Stimulated activated CD4-positive, alpha-beta T cell treated with anti-CD3 and anti-CD28 coated beads, TNF-alpha, amount 100 ng/mL, for 24 hours (primary cell): Measurements from ENCODE around the gene SLC4A8.

Source experiments
- DNase-seq, 3 experiments: peaks; one replicate each; pipeline ENCODE4 v3.0.0-alpha.2; 2020; ENCODE audit warnings: low read depth in 3 of 3

Gene SLC4A8

GRCh38 chr12:51424662-51425539, at the start of gene SLC4A8:
SLC4A8 (plus strand) TSS chr12:51424831; CDS start chr12:51424988, 157 bp downstream.
- DNase-seq: peak; percentile 49 to 82 (median 53)

- DNase-seq: no peak
Observed at GRCh38 chr12:51374856-51375255, 49.8 kb upstream of the SLC4A8 start.

- no peak for DNase-seq
Observed at GRCh38 chr12:51377099-51377984, 47.3 kb upstream of the SLC4A8 start.

- DNase-seq: no peak
Observed at GRCh38 chr12:51378749-51379148, 45.9 kb upstream of the SLC4A8 start.

- DNase-seq: no peak
Observed at GRCh38 chr12:51379571-51379970, 45.1 kb upstream of the SLC4A8 start.

GRCh38 chr12:51381226-51382079, 43.2 kb upstream of the SLC4A8 start:
- no peak for DNase-seq

- no peak for DNase-seq
Observed at GRCh38 chr12:51382173-51382572, 42.5 kb upstream of the SLC4A8 start.

GRCh38 chr12:51383269-51383905, 41.2 kb upstream of the SLC4A8 start:
- no peak for DNase-seq

GRCh38 chr12:51386351-51386750, 38.3 kb upstream of the SLC4A8 start:
- no peak for DNase-seq

- no peak for DNase-seq
Observed at GRCh38 chr12:51388069-51388799, 36.4 kb upstream of the SLC4A8 start.

- no peak for DNase-seq
Observed at GRCh38 chr12:51388846-51389245, 35.8 kb upstream of the SLC4A8 start.

- no peak for DNase-seq
Observed at GRCh38 chr12:51389302-51389999, 35.2 kb upstream of the SLC4A8 start.

- no peak for DNase-seq
Observed at GRCh38 chr12:51390457-51390856, 34.2 kb upstream of the SLC4A8 start.

- DNase-seq: no peak
Observed at GRCh38 chr12:51390891-51391282, 33.7 kb upstream of the SLC4A8 start.

- DNase-seq: peak in 2 of 3 experiments; percentile 56 to 72
Observed at GRCh38 chr12:51391283-51392123, 33.1 kb upstream of the SLC4A8 start, which contains the start of gene GALNT6. GALNT6 (minus strand) TSS chr12:51391406; CDS start chr12:51379781, 11,625 bp downstream.

GRCh38 chr12:51392556-51393237, 31.9 kb upstream of the SLC4A8 start:
- DNase-seq: no peak

GRCh38 chr12:51393676-51394545, 30.7 kb upstream of the SLC4A8 start:
- peak in 1 of 3 experiments; percentile 58 for DNase-seq
